WERI-Rb-1 (cell line): ENCODE results near the gene MUC2.

Experiments used
- DNase-seq: peaks from one replicate; pipeline ENCODE4 v3.0.0-alpha.2; 2020
- H3K27ac ChIP-seq: fragments of 250-450 bp; sonication (Bioruptor Pico); 2 replicates; pipeline ENCODE4 v1.5.1; 2020; ENCODE audit warnings: mild to moderate bottlenecking, moderate library complexity
- H3K27me3 ChIP-seq: fragments of 250-450 bp; sonication (Bioruptor Pico); 2 replicates; pipeline ENCODE4 v1.5.1; 2021; ENCODE audit warnings: mild to moderate bottlenecking, low read depth, moderate library complexity; ENCODE audit not compliant: insufficient read depth, severe bottlenecking
- H3K36me3 ChIP-seq: fragments of 250-450 bp; sonication (Bioruptor Pico); 2 replicates; pipeline ENCODE4 v1.5.1; 2020; ENCODE audit warnings: mild to moderate bottlenecking, moderate library complexity
- H3K4me3 ChIP-seq: 2 replicates; pipeline ENCODE4 v1.5.1; 2011; ENCODE audit warnings: low read depth, mild to moderate bottlenecking, control low read depth, low read length
- H3K9me3 ChIP-seq: fragments of 250-450 bp; sonication (Bioruptor Pico); 2 replicates; pipeline ENCODE4 v1.5.1; 2021; ENCODE audit warnings: mild to moderate bottlenecking, moderate library complexity; ENCODE audit not compliant: severe bottlenecking
- TF ChIP-seq, protein P1 (sequence below): IDR thresholded peaks from 2 replicates; pipeline ENCODE4 v1.5.1; 2011; ENCODE audit warnings: low read depth, mild to moderate bottlenecking, control low read depth, inconsistent platforms, low read length

Gene MUC2

DNA sequence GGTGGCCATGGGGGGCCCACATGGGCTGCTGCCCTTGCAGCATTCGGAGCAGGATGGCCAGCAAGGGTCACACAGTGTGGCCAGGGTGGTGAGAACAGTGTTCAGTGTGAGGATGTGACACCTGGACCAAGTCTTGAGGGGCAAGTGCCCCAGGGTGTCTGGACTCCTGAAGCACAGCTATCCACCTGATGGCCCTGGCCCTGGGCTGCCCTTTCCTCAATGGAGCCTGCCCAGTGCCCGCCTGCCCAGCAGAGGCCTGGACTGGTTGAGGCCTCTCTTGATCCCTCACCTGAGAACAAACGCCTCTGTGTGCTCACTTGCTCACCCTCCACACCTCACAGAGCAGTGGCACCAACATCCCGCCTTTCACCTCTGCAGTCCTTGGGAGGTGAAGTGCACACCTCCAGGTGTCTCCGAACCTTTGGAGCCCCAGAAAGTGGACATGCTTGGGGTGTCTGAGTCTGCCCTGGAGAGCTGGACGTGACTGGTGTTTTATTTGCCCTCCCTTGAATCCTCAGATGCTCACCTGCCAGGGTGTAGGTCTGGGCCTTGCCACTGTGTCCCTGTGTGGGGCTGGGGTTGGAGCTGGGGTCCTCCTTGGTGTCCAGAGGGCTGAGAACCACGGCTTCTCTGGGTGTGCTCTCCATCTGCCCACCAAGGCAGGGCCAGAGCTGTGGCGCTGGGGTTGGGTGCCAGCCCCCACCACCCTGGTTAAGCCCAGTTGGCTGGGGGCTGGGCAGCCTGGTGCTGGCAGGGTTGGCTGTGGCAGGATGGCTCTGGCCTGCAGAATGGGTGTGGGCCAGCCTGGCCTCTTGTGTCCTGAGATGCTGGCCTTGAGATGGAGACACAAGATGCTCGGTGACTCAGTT is 3.8 kb upstream of the MUC2 start:
- Histone ChIP-seq H3K9me3 (no peaks in the 10 kb centered on the region), H3K4me3 (no peak overlapping the region), H3K36me3 (no peaks in the 10 kb centered on the region), H3K27ac (no peak overlapping the region), H3K27me3 (no peaks in the 10 kb centered on the region)
- DNase-seq, result no peak
- TF ChIP-seq, protein P1, sequence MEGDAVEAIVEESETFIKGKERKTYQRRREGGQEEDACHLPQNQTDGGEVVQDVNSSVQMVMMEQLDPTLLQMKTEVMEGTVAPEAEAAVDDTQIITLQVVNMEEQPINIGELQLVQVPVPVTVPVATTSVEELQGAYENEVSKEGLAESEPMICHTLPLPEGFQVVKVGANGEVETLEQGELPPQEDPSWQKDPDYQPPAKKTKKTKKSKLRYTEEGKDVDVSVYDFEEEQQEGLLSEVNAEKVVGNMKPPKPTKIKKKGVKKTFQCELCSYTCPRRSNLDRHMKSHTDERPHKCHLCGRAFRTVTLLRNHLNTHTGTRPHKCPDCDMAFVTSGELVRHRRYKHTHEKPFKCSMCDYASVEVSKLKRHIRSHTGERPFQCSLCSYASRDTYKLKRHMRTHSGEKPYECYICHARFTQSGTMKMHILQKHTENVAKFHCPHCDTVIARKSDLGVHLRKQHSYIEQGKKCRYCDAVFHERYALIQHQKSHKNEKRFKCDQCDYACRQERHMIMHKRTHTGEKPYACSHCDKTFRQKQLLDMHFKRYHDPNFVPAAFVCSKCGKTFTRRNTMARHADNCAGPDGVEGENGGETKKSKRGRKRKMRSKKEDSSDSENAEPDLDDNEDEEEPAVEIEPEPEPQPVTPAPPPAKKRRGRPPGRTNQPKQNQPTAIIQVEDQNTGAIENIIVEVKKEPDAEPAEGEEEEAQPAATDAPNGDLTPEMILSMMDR, result no peak

DNA sequence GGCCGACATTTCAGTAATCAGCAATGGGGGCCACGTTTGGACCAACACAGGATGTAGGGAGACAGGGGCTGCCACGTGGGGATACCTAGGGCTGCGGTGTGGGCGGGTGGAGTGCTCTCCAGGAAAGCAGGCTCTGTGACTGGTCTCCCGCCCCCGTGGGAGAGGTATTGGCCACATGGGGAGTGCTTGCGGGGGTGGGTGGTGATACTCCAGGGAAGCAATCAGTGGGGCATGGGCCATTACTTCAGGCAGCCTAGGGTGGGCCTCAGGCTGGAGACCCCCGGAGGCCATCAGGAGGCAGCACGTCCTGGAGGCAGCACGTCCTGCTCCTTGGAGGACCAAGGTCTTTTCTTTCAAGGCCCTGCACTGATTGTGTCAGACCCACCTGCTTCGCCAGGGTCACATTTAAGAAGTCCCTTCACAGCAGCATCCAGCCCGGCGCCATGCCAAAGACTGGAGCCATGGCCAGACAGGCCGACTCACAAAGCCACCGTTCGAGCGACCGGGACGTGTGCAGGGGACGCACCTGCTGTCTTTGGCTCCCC is 3.0 kb upstream of the MUC2 start:
- no peak for DNase-seq
- Histone ChIP-seq H3K27ac (no peak overlapping the region), H3K36me3 (no peaks in the 10 kb centered on the region)

DNA sequence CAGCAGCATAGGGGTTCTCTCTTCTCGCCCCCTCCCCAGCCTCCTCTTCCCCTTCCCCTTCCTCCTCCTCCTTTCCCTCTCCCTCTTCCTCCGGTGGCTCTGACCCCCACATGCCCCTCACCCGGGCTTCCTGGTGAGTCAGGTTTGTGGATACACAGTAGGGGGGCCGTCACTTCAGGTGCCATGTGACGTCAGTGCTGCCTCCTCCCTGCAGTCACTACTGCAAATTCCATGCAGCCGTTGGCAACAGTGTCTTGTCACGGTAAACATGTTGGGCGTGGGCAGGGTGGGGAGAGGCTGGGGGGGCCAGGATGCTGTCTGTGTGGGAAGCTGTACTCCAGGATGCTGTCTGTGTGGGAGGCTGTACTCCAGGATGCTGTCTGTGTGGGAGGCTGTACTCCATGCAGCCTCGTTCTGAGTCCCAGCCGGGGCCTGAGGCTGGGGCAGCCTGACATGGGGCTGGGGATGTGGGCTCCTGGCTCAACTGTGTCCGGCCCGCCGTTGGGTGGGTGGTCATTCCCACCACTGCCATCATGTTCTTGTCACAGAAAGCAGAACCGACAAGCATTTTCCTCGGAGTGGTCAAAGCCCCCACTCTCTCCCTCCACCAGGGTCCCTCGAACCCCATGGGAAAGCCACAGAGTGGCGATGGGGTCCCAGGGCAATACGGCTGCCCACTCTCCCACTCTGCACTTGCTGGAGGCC is 2.4 kb upstream of the MUC2 start:
- Histone ChIP-seq H3K4me3 (no peak overlapping the region), H3K27me3 (no peaks in the 10 kb centered on the region), H3K27ac (no peak overlapping the region), H3K9me3 (no peaks in the 10 kb centered on the region), H3K36me3 (no peaks in the 10 kb centered on the region)
- peak; percentile 5 for DNase-seq
- TF ChIP-seq, protein P1, result no peak

More for the DNA sequence above, 3.0 kb upstream of the MUC2 start:
- Histone ChIP-seq H3K27me3 (no peaks in the 10 kb centered on the region), H3K4me3 (no peak overlapping the region), H3K9me3 (no peaks in the 10 kb centered on the region)
- TF ChIP-seq, protein P1, result no peak

DNA sequence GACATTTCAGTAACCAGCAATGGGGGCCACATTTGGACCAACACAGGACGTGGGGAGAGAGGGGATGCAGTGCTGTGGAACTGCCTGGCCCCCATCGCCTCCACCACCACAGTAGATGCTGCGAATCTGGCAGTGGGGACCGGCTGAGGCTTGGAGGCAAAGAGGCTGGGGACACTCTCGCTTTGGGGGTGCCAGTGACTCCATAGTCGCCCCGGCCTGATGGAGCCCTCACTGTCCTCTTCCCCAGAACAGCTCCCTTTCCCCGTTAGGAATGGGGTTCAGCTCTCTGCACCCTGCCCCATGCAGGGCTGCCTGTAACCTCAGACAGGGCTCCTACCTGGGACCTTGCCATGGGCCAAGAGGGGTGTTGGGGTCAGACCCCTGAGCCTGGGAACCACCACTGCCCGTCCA is 1.8 kb upstream of the MUC2 start:
- no peaks in the 10 kb centered on the region for H3K27me3 ChIP-seq
- no peak for DNase-seq
- no peaks in the 10 kb centered on the region for H3K9me3 ChIP-seq
- H3K27ac ChIP-seq, result no peak overlapping the region
- no peak overlapping the region for H3K4me3 ChIP-seq
- no peaks in the 10 kb centered on the region for H3K36me3 ChIP-seq
- TF ChIP-seq, protein P1, result no peak

DNA sequence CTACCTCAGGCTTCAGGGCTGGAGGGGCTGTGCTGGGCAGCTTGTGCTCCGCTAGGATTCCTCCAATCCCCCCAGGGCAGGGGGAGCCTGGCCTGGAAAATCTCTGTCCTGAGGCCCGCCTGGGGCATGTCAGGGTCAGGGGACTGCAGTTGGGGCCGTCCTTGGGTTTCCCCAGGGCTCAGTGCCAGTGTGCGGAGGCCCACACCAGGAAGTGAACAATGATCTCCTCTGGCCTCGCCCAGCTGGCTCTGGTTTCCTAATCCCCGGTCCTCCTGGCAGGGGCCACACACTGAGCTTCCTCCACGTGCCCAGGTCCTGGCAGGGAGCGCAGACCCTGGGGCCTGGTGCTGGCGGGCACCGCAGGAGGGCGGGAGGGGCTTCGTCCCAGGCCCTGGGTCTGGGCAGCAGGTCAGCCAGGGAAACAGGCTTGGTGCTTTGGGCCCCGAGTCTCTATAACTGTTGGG is 1.4 kb upstream of the MUC2 start:
- H3K4me3 ChIP-seq, result no peak overlapping the region
- H3K27me3 ChIP-seq, result no peaks in the 10 kb centered on the region
- DNase-seq, result peak; percentile 18
- H3K27ac ChIP-seq, result no peak overlapping the region
- TF ChIP-seq, protein P1, result no peak
- H3K9me3 ChIP-seq, result no peaks in the 10 kb centered on the region
- H3K36me3 ChIP-seq, result no peaks in the 10 kb centered on the region
